DOHH2 (cell line): ENCODE data around the gene GRK6.

Source experiments
- CTCF ChIP-seq: fragments of 200-600 bp; sonication (generic); IDR thresholded peaks from one replicate; pipeline ENCODE4 v1.5.1; 2014; ENCODE audit warnings: antibody characterized with exemption, mild to moderate bottlenecking, low read depth, low read length; ENCODE audit not compliant: poor library complexity, severe bottlenecking
- EZH2phosphoT487 ChIP-seq: fragments of 200-600 bp; sonication (generic); IDR thresholded peaks from 2 replicates; pipeline ENCODE4 v1.6.1; 2017; ENCODE audit warnings: borderline replicate concordance, mild to moderate bottlenecking, antibody characterized with exemption, low read length, moderate library complexity, mixed read lengths

- no peak for TF ChIP-seq CTCF
- no peak for TF ChIP-seq EZH2phosphoT487
These were observed 31.6 kb downstream of the GRK6 start for GRCh38 chr5:177457852-177458681.
